HepG2 (cell line): ENCODE results near the gene PLA2G2A. TPM values are rescaled to one million over a fixed set of nuclear protein-coding genes. Genes with fewer than 3 reads are reported as not detected.
A peak's percentile ranks its signal among the peaks of the same experiment; 100 is the strongest.

Experiments used
- HBP1 ChIP-seq: IDR thresholded peaks from 2 replicates; pipeline ENCODE4 v1.6.1; 2016; ENCODE audit warnings: low read depth, control low read depth
- HMGXB3 ChIP-seq: sonication (generic); formaldehyde crosslinking; IDR thresholded peaks from 2 replicates; pipeline ENCODE4 v1.4.0; 2020; ENCODE audit warnings: missing genetic modification reagents, borderline replicate concordance
- JUND ChIP-seq: sonication (generic); formaldehyde crosslinking; IDR thresholded peaks from 2 replicates; pipeline ENCODE4 v1.8.0; 2022; ENCODE audit warnings: mild to moderate bottlenecking, missing genetic modification reagents
- MTERF4 ChIP-seq: sonication (generic); formaldehyde crosslinking; IDR thresholded peaks from 2 replicates; pipeline ENCODE4 v1.8.0; 2023; ENCODE audit warnings: mild to moderate bottlenecking, missing genetic modification reagents
- MYNN ChIP-seq: sonication (generic); formaldehyde crosslinking; IDR thresholded peaks from 2 replicates; pipeline ENCODE4 v1.4.0; 2020; ENCODE audit warnings: mild to moderate bottlenecking, low read depth, missing genetic modification reagents
- POLR2AphosphoS5 ChIP-seq: IDR thresholded peaks from 2 replicates; pipeline ENCODE4 v1.6.1; 2012; ENCODE audit warnings: low read depth, low read length
- REST ChIP-seq, 2 experiments: IDR thresholded peaks; 2 replicates each; pipeline ENCODE4 v1.6.1; 2011 to 2012; ENCODE audit warnings: low read length in 2 of 2, borderline replicate concordance in 1 of 2, low read depth in 1 of 2, mild to moderate bottlenecking in 1 of 2, moderate library complexity in 1 of 2
- XRCC5 ChIP-seq: fragments of 200-400 bp; formaldehyde crosslinking; optimal IDR thresholded peaks from 2 replicates; pipeline ENCODE3; 2017; ENCODE audit warnings: mild to moderate bottlenecking, low read length
- ZNF142 ChIP-seq: sonication (generic); formaldehyde crosslinking; IDR thresholded peaks from 2 replicates; pipeline ENCODE4 v1.4.0; 2020; ENCODE audit warnings: missing genetic modification reagents
- ZNF33A ChIP-seq: sonication (generic); formaldehyde crosslinking; IDR thresholded peaks from 2 replicates; pipeline ENCODE4 v1.5.1; 2020; ENCODE audit warnings: missing genetic modification reagents, mild to moderate bottlenecking, moderate library complexity, borderline replicate concordance
- ZNF354B ChIP-seq: sonication (generic); formaldehyde crosslinking; IDR thresholded peaks from 2 replicates; pipeline ENCODE4 v1.8.0; 2022; ENCODE audit warnings: mild to moderate bottlenecking, missing genetic modification reagents
- polyA plus RNA-seq, 8 experiments: library from polyadenylated mRNA; depleted of rRNA in 3 of 8; stranded (reverse) in 7 of 8; unstranded in 1 of 8; fragments of >200 nt; fragmentation: Illumina TruSeq in 4 of 8; extraction: Trizol in 4 of 8; gene quantifications; 2 replicates each; pipeline versions ENCODE4 v1.2.1 to v1.2.3, GENCODE V29; 2011 to 2016; ENCODE audit warnings: low read depth in 4 of 8, missing spikeins in 1 of 8, mixed read lengths in 1 of 8; ENCODE audit not compliant: insufficient read depth in 1 of 8
- total RNA-seq, 5 experiments: library from RNA; depleted of rRNA; stranded (reverse); fragments of >200 nt; fragmentation: Illumina TruSeq; extraction: Trizol; gene quantifications; 2 replicates each; pipeline ENCODE4 v1.2.3, GENCODE V29; 2016; ENCODE audit warnings: low read depth in 1 of 5

PLA2G2A gene
- total and polyA plus RNA-seq, 2 of the 13 experiments (the other 11 are each of a cell fraction or from before 2014, with no cell fraction given): 0.35 to 30.3 TPM

- TF ChIP-seq ZNF142 (CRISPR knock-in tag) (peak; percentile 45; the same call in 1 of the 2 replicates), ZNF354B (CRISPR knock-in tag) (no peak), HBP1 (CRISPR knock-in tag) (no peak), MTERF4 (CRISPR knock-in tag) (no peak), HMGXB3 (CRISPR knock-in tag) (no peak), POLR2AphosphoS5 (no peak), REST (IDR thresholded peaks at IDR 0.05; ENCODE audit: borderline replicate concordance in 1 of 2, low read depth in 1 of 2, low read length in 2 of 2) (no peak), XRCC5 (no peak), ZNF33A (CRISPR knock-in tag) (no peak), MYNN (CRISPR knock-in tag) (no peak), JUND (CRISPR knock-in tag) (no peak)
These were observed 2.3 kb upstream of the PLA2G2A start (continued) for GRCh38 chr1:19981507-19982312.
